A549 (cell line): Measurements from ENCODE around the gene KRTAP16-1.

Source experiments
- BHLHE40 ChIP-seq: IDR thresholded peaks from 2 replicates; pipeline ENCODE4 v1.6.1; 2012; ENCODE audit warnings: low read depth, low read length, inconsistent platforms
- CEBPB ChIP-seq, 2 experiments: fragments of >200 bp in 1 of 2; sonication (Bioruptor Twin) in 1 of 2; formaldehyde crosslinking in 1 of 2; IDR thresholded peaks; 2 replicates each; pipeline ENCODE4 v1.6.1; 2012 to 2016
- CHD4 ChIP-seq: fragments of 200-600 bp; sonication (generic); IDR thresholded peaks from 2 replicates; pipeline ENCODE4 v1.6.1; 2016; ENCODE audit warnings: antibody characterized with exemption, mild to moderate bottlenecking, borderline replicate concordance
- CTCF ChIP-seq: fragments of >200 bp; sonication (Bioruptor Twin); formaldehyde crosslinking; IDR thresholded peaks from 3 replicates; pipeline ENCODE4 v1.5.1; 2016
- EP300 ChIP-seq, 2 experiments: fragments of >200 bp; sonication (Bioruptor Twin); formaldehyde crosslinking; IDR thresholded peaks; 2 replicates in 1 of 2; 3 replicates in 1 of 2; pipeline ENCODE4 v1.6.1; 2016 to 2017
- HOXA7 ChIP-seq: fragments of 250-450 bp; sonication (Bioruptor Pico); IDR thresholded peaks from 2 replicates; pipeline ENCODE4 v1.5.0; 2020; ENCODE audit warnings: mild to moderate bottlenecking, moderate library complexity
- MAX ChIP-seq: IDR thresholded peaks from 2 replicates; pipeline ENCODE4 v1.6.1; 2012
- MAZ ChIP-seq: fragments of 150-350 bp; IDR thresholded peaks from 2 replicates; pipeline ENCODE4 v1.6.1; 2014; ENCODE audit warnings: antibody characterized with exemption, low read depth, low read length, borderline replicate concordance
- NFE2L2 ChIP-seq: fragments of 150-350 bp; conservative IDR thresholded peaks from 2 replicates; pipeline ENCODE4 v1.6.1; 2014; ENCODE audit warnings: low read length
- RAD21 ChIP-seq, 2 experiments: fragments of >200 bp in 1 of 2; sonication (Bioruptor Twin) in 1 of 2; formaldehyde crosslinking in 1 of 2; IDR thresholded peaks in 1 of 2; conservative IDR thresholded peaks in 1 of 2; 2 replicates in 1 of 2; 3 replicates in 1 of 2; pipeline ENCODE4 v1.6.1; 2012 to 2018; ENCODE audit warnings: inconsistent platforms in 1 of 2
- RCOR1 ChIP-seq: fragments of 150-350 bp; IDR thresholded peaks from 2 replicates; pipeline ENCODE4 v1.6.1; 2014; ENCODE audit warnings: antibody characterized with exemption, low read length, low read depth

GRCh38 chr17:41315814-41316445 lies 6.8 kb upstream of the KRTAP16-1 start:
- TF ChIP-seq RAD21 (conservative IDR thresholded peaks at IDR 0.05 in 1 of 2, IDR thresholded peaks at IDR 0.05 in 1 of 2) (no peak), EP300 (IDR thresholded peaks at IDR 0.05) (no peak), CTCF (no peak), CHD4 (no peak), CEBPB (IDR thresholded peaks at IDR 0.05) (no peak), MAZ (no peak), HOXA7 (CRISPR knock-in tag) (no peak), BHLHE40 (no peak), RCOR1 (no peak), MAX (no peak), NFE2L2 (no peak)
